ENCODE data around the gene NPAS3.

- TF ChIP-seq, protein P1, sequence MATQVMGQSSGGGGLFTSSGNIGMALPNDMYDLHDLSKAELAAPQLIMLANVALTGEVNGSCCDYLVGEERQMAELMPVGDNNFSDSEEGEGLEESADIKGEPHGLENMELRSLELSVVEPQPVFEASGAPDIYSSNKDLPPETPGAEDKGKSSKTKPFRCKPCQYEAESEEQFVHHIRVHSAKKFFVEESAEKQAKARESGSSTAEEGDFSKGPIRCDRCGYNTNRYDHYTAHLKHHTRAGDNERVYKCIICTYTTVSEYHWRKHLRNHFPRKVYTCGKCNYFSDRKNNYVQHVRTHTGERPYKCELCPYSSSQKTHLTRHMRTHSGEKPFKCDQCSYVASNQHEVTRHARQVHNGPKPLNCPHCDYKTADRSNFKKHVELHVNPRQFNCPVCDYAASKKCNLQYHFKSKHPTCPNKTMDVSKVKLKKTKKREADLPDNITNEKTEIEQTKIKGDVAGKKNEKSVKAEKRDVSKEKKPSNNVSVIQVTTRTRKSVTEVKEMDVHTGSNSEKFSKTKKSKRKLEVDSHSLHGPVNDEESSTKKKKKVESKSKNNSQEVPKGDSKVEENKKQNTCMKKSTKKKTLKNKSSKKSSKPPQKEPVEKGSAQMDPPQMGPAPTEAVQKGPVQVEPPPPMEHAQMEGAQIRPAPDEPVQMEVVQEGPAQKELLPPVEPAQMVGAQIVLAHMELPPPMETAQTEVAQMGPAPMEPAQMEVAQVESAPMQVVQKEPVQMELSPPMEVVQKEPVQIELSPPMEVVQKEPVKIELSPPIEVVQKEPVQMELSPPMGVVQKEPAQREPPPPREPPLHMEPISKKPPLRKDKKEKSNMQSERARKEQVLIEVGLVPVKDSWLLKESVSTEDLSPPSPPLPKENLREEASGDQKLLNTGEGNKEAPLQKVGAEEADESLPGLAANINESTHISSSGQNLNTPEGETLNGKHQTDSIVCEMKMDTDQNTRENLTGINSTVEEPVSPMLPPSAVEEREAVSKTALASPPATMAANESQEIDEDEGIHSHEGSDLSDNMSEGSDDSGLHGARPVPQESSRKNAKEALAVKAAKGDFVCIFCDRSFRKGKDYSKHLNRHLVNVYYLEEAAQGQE (IDR thresholded peaks at IDR 0.05; ENCODE audit: insufficient replicate concordance, low read depth) = no peak
- TF ChIP-seq CTCF (IDR thresholded peaks at IDR 0.05; ENCODE audit: insufficient read depth, low read length) (no peak), GABPA (IDR thresholded peaks at IDR 0.05; ENCODE audit: low read depth) (no peak), POLR2AphosphoS5 (IDR thresholded peaks at IDR 0.05; ENCODE audit: low read depth) (no peak)
These were observed 195.5 kb downstream of the NPAS3 start for GRCh38 chr14:33134162-33134561.

Data from HL-60 (cell line).